ENCODE data around the gene EFNA5.

EFNA5 gene

GRCh38 chr5:107542831-107543231 lies 127.9 kb downstream of the EFNA5 start:
- no peak for DNase-seq

- no peak for DNase-seq
Measured at GRCh38 chr5:107542428-107542827, 128.3 kb downstream of the EFNA5 start.

GRCh38 chr5:107541400-107541799 lies 129.3 kb downstream of the EFNA5 start:
- no peak for DNase-seq

- no peak for DNase-seq
Measured at GRCh38 chr5:107539726-107540330, 130.9 kb downstream of the EFNA5 start.

GRCh38 chr5:107538805-107539445 lies 131.8 kb downstream of the EFNA5 start:
- DNase-seq = no peak

- no peak for DNase-seq
Measured at GRCh38 chr5:107538331-107538730, 132.4 kb downstream of the EFNA5 start.

GRCh38 chr5:107535849-107536248 lies 134.9 kb downstream of the EFNA5 start:
- no peak for DNase-seq

GRCh38 chr5:107533910-107534876 lies 136.5 kb downstream of the EFNA5 start:
- no peak for DNase-seq

GRCh38 chr5:107532916-107533315 lies 137.8 kb downstream of the EFNA5 start:
- DNase-seq = no peak

- no peak for DNase-seq
Measured at GRCh38 chr5:107532169-107532878, 138.4 kb downstream of the EFNA5 start.

- DNase-seq = no peak
Measured at GRCh38 chr5:107531308-107531707, 139.4 kb downstream of the EFNA5 start.

GRCh38 chr5:107529618-107530017 lies 141.1 kb downstream of the EFNA5 start:
- DNase-seq = no peak

GRCh38 chr5:107526270-107526937 lies 144.3 kb downstream of the EFNA5 start:
- DNase-seq = no peak

GRCh38 chr5:107524111-107524510 lies 146.6 kb downstream of the EFNA5 start:
- DNase-seq = no peak

GRCh38 chr5:107523029-107523680 lies 147.6 kb downstream of the EFNA5 start:
- DNase-seq = no peak

- DNase-seq = no peak
Measured at GRCh38 chr5:107522456-107522855, 148.3 kb downstream of the EFNA5 start.

GRCh38 chr5:107519900-107520354 lies 150.8 kb downstream of the EFNA5 start:
- DNase-seq = no peak

- no peak for DNase-seq
Measured at GRCh38 chr5:107518616-107519015, 152.1 kb downstream of the EFNA5 start.

- no peak for DNase-seq
Measured at GRCh38 chr5:107518190-107518589, 152.5 kb downstream of the EFNA5 start.

- no peak for DNase-seq
Measured at GRCh38 chr5:107517185-107518033, 153.3 kb downstream of the EFNA5 start.

Data from central memory CD4-positive, alpha-beta T cell (primary cell).